Ovary (tissue), 9 donors: ENCODE data around the gene SET. TPM values are rescaled to one million over a fixed set of nuclear protein-coding genes. Genes with fewer than 3 reads are reported as not detected.

Experiments used
- DNase-seq, 5 donors: peaks; one replicate each; pipeline ENCODE4 v3.0.0-alpha.2; 2019 to 2020
- H3K27ac ChIP-seq, 2 donors: fragments of 200-600 bp; one replicate each; pipeline versions ENCODE4 v1.5.1 to v1.8.0; 2019 to 2022
- H3K27me3 ChIP-seq: fragments of 200-600 bp; one replicate; pipeline ENCODE4 v1.8.0; 2022
- H3K36me3 ChIP-seq: fragments of 200-600 bp; sonication (generic); one replicate; pipeline ENCODE4 v1.5.1; 2019
- H3K4me1 ChIP-seq: one replicate; pipeline ENCODE4 v1.8.1; 2013; ENCODE audit warnings: mild to moderate bottlenecking, moderate library complexity; ENCODE audit not compliant: insufficient read depth
- H3K4me3 ChIP-seq: fragments of 200-600 bp; sonication (generic); one replicate; pipeline ENCODE4 v1.5.1; 2017
- H3K9me3 ChIP-seq, 2 donors: fragments of 200-600 bp in 1 of 2; sonication (generic) in 1 of 2; one replicate each; pipeline versions ENCODE4 v1.5.1 to v1.8.1; 2013 to 2019; ENCODE audit warnings: mild to moderate bottlenecking in 1 of 2, moderate library complexity in 1 of 2
- CTCF ChIP-seq, 3 donors: fragments of 450-650 bp in 2 of 3; fragments of 200-600 bp in 1 of 3; IDR thresholded peaks; one replicate each; pipeline versions ENCODE4 v1.5.1 to v1.8.0; 2016 to 2022; ENCODE audit warnings: antibody characterized with exemption in 3 of 3, mild to moderate bottlenecking in 1 of 3
- EP300 ChIP-seq: sonication (generic); formaldehyde crosslinking; IDR thresholded peaks from one replicate; pipeline ENCODE4 v1.6.1; 2017; ENCODE audit warnings: antibody characterized with exemption
- POLR2A ChIP-seq: fragments of 450-650 bp; IDR thresholded peaks from one replicate; pipeline ENCODE4 v1.6.1; 2017; ENCODE audit warnings: antibody characterized with exemption, mild to moderate bottlenecking, moderate library complexity
- WGBS, 3 donors: extraction: QIAGEN DNeasy Blood & Tissue Kit in 1 of 3; methylation state at CpG; one replicate each; pipeline versions ENCODE4 v1.1.5 to v1.1.7; 2013 to 2017; 5-methylcytosine and 5-hydroxymethylcytosine counted together
- intact Hi-C, 4 donors: fragments of 100-400 bp; cut with DNase I; formaldehyde crosslinking; loops; one replicate each; pipeline versions ENCODE4 v1.11.0 to v1.15.1; 2022 to 2023
- polyA plus RNA-seq, 2 donors: library from polyadenylated mRNA; stranded (reverse); fragments of 200-250 nt in 1 of 2; fragments of 350-450 nt in 1 of 2; fragmentation: Illumina TruSeq in 1 of 2; extraction: RNeasy Lipid Tissue Mini Kit (QIAGEN cat#74804) in 1 of 2; gene quantifications; one replicate each; pipeline ENCODE4 v1.2.3, GENCODE V29; 2013 to 2014
- total RNA-seq, 7 donors: library from RNA; depleted of rRNA in 2 of 7; stranded (reverse); fragments of >200 nt in 2 of 7; fragmentation: NEBNext Ultra II Directional in 3 of 7; extraction: Animal tissue kit (Norgen Biotek cat#: 25700) in 3 of 7; gene quantifications; one replicate each; pipeline versions ENCODE4 v1.1.0 to v1.2.4, GENCODE V29; 2016 to 2023
- donor health status: DM: no; HTN: no; CAD: no; lungs with moderate emphysema.
- donor health status: DM: no; HTN: no; CAD: no.
- donor health status: Bipolar disorder and iron deficiency.
- donor health status: DM: yes; HTN: yes; CAD: no.
- donor health status: DM: no; HTN: no; CAD: no.
- donor health status: DM: yes; HTN: yes; CAD: no.

Gene SET
- total and polyA plus RNA-seq, 9 donors: 119 to 328 (median 291) TPM

GRCh38 chr9:128685636-128686489 lies 3.2 kb upstream of the SET start:
- intact Hi-C loops: no loop called here
- WGBS, 3 donors: 74 to 85% (median 84%) methylated on average over 17 of the region's 17 CpGs
- Histone ChIP-seq H3K9me3 (no peaks in the 10 kb centered on the region), H3K27me3 (no peaks in the 10 kb centered on the region), H3K4me3 (no peak overlapping the region), H3K4me1 (peaks cover 7% of the 10 kb centered on the region), H3K27ac (no peak overlapping the region), H3K36me3 (no peaks in the 10 kb centered on the region)
- DNase-seq: peak in 1 of 5 donors; percentile 20
- TF ChIP-seq POLR2A (no peak), EP300 (no peak), CTCF (IDR thresholded peaks at IDR 0.05) (no peak)

DNA sequence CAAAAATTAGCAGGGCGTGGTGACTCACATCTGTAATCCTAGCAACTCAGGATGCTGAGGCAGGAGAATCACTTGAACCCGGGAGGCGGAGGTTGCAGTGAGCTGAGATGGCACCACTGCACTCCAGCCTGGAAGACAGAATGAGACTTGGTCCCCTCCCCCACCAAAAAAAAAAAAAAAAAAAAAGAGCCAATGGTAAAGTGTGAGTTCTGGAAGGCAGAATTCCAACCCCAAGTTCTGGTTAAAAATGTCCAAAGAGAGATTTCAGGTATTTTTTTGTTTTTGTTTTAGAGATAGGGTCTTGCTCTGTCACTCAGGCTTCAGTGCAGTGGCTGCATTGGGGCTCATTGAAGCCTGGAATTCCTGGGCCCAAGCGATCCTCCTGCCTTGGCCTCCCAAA lies 1.6 kb upstream of the SET start:
- peaks cover 9% of the 10 kb centered on the region for H3K4me1 ChIP-seq
- intact Hi-C loops: no loop called here
- H3K4me3 ChIP-seq: no peak overlapping the region
- DNase-seq: peak in 1 of 5 donors; percentile 8
- H3K27me3 ChIP-seq: no peaks in the 10 kb centered on the region
- no peak overlapping the region for H3K27ac ChIP-seq
- no peak for TF ChIP-seq EP300
- no peak for TF ChIP-seq CTCF (IDR thresholded peaks at IDR 0.05)
- no peak for TF ChIP-seq POLR2A
- no peaks in the 10 kb centered on the region for H3K36me3 ChIP-seq
- WGBS, 3 donors: 93 to 95% (median 95%) methylated on average over 4 of the region's 4 CpGs
- no peaks in the 10 kb centered on the region for H3K9me3 ChIP-seq

DNA sequence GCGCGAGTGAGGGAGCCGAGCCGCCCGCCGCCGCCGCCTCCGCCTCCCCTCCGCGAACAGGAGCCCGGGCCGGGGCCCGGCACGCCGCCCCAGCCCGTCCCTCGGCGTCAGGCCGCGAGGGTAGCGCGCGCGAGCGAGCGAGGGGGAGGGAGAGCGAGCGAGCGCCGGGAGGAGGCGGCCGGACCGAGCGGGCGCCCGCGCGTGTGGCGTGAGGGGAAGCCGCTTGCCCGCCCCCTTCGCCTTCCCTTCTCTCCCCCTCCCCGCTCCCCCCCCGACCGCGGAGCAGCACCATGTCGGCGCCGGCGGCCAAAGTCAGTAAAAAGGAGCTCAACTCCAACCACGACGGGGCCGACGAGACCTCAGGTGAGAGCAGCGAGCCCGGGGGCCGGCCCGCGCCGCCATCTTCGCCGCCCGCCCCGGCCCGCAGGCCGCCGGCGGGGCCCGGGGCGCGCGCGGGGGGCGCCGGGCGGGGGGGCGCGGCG lies 312 bp downstream of the SET start:
- peaks cover 6% of the 10 kb centered on the region for H3K4me1 ChIP-seq
- WGBS, 3 donors: 0 to 1% methylated on average over 39 to 80 of the region's 80 CpGs; no CpG with 5 or more reads in 1 of the 3 donors
- no peaks in the 10 kb centered on the region for H3K36me3 ChIP-seq
- H3K27ac ChIP-seq: peak overlapping the region; percentile 97 to 100
- H3K4me3 ChIP-seq: peak overlapping the region; percentile 83
- no peak for TF ChIP-seq POLR2A
- TF ChIP-seq CTCF (IDR thresholded peaks at IDR 0.05): no peak
- TF ChIP-seq EP300: no peak
- no peaks in the 10 kb centered on the region for H3K27me3 ChIP-seq
- no peaks in the 10 kb centered on the region for H3K9me3 ChIP-seq
- DNase-seq: peak in 4 of 5 donors; percentile 60 to 79 (median 70)
- intact Hi-C loops: loop anchor here in 1 of 4 donors (2.0 kb wide), 1 partner anchor 137 kb away; the partner anchor contains the start of gene SPTAN1

DNA sequence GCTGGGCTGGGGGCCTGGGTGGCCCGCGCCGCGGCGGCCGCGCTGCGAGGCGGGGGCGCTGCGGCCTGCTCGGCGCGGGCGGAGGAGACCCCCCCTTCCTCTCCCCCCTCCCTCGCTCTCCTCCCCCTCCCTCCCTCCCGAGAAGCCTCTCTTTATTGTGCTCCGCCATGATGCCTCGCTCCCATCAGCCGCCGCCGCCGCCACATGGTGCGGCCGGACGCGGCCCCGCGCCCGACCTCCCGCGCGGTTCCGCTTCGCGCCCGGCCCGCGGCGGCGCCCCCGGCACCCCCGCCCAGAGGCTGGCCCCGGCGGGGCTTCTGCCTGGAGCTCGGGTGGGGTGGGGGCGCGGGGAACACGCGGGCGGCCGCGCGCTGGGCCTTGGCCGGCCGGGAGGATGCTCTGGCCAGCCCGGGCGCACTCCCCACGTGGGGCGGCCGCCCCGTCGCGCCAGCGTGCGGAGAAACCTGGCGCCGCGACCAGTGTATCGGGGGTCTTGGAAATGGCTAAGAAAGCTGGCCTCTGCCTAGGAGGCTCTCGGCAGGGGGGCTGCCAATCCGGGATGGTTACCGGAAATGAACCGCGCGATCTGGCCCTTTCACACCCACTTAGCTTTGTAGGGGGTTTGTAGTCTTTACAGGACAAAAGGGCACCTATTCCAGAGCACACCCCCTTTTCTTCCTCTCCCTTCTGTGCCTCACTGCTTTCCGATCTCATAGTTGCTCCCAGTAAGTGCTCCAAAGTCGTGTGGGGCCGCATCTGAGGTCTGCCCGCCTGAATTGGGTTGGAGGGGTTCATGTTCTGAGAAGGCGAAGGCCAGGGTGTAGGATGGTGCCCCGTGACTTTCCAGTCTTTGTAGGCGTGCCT lies 1.0 kb downstream of the SET start:
- H3K4me1 ChIP-seq: peaks cover 2% of the 10 kb centered on the region
- H3K27ac ChIP-seq: peak overlapping the region in 1 of 2 donors; percentile 26
- intact Hi-C loops: loop anchor here in 2 of 4 donors (2.0 to 5.0 kb wide), 2 partner anchors 53 to 137 kb away; partner anchors contain the start of gene SPTAN1 (in 1 of the 2)
- H3K36me3 ChIP-seq: no peaks in the 10 kb centered on the region
- H3K27me3 ChIP-seq: no peaks in the 10 kb centered on the region
- H3K4me3 ChIP-seq: peak overlapping the region; percentile 83
- 0 to 1% (median 0%) methylated on average over 57 to 80 of the region's 83 CpGs for WGBS, 3 donors
- TF ChIP-seq POLR2A (no peak), CTCF (IDR thresholded peaks at IDR 0.05) (no peak), EP300 (no peak)
- DNase-seq: peak; percentile 50 to 64 (median 61)
- no peaks in the 10 kb centered on the region for H3K9me3 ChIP-seq
